Stimulated activated CD4-positive, alpha-beta T cell treated with anti-CD3 and anti-CD28 coated beads, Interleukin-1b, Interleukin-23, amount 100 ng/mL, for 24 hours (primary cell): ENCODE results near the gene AGRN.
"Not testable (repeated sequence)": the region's sequence is repeated elsewhere in the genome, so short reads cannot be mapped to it uniquely, and the experiment has no call there.

Source experiments
- DNase-seq, 4 experiments: peaks; one replicate each; pipeline ENCODE4 v3.0.0-alpha.2; 2020; ENCODE audit warnings: low read depth in 4 of 4, low spot score in 1 of 4

The AGRN gene

GRCh38 chr1:981955-982558 is 37.9 kb upstream of the AGRN start, which contains the start of gene PERM1:
TSS of gene PERM1 (minus strand) at chr1:982093. CDS start at chr1:981029, 1,064 bp downstream.
- no peak for DNase-seq

GRCh38 chr1:982765-983436 is 37.0 kb upstream of the AGRN start:
- DNase-seq = no peak

DNA sequence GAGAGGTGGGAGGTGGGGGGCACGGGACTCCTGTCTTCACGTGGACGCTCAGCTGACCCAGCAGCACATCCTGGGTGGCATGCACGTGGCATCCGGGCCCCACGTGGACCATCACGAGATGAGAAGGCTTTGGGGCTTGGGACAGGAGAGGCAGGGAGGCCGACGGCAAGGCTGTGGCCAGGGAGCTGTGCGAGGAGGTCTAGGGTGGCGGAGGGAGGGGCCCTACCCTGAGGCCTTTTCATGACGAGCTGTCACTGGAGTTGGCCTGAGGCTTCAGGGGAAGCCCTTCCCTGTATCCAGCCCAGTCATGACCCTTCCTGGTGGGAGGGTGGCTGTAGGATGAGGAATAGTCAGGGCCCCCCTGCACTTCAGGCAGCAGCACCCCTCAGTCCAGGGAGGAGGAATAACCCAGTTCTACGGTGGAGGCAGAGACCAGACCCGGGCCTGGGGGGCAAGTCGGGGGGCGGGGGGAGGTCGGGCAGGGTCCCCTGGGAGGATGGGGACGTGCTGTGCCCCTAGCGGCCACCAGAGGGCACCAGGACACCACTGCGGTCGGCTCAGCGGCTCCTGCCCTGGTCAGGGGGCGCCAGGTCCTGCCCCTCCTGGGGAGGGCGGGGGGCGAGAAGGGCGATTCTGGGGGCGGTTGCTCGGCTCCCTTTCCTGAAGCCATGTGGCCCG is 36.0 kb upstream of the AGRN start:
- peak in 2 of 4 experiments; percentile 43 to 50 for DNase-seq

DNA sequence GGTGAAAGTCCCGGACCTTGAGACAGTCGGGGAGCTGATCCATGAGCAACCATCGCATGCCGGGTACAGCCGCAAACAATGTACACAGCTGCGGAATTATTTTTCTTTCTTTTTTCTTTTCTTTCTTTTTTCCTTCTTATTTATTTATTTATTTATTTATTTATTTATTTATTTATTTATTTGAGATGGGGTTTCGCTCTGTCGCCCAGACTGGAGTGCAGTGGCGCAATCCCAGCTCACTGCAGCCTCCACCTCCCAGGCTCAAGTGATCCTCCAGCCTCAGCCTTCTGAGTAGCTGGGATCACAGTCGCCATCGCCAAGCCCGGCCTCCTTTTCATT is 35.5 kb upstream of the AGRN start:
- no peak for DNase-seq

GRCh38 chr1:985126-985525 is 34.8 kb upstream of the AGRN start:
- DNase-seq = no peak

- DNase-seq = not testable (repeated sequence)
Observed at GRCh38 chr1:988061-988460, 31.9 kb upstream of the AGRN start.

GRCh38 chr1:991275-991674 is 28.6 kb upstream of the AGRN start:
- DNase-seq = not testable (repeated sequence)

DNA sequence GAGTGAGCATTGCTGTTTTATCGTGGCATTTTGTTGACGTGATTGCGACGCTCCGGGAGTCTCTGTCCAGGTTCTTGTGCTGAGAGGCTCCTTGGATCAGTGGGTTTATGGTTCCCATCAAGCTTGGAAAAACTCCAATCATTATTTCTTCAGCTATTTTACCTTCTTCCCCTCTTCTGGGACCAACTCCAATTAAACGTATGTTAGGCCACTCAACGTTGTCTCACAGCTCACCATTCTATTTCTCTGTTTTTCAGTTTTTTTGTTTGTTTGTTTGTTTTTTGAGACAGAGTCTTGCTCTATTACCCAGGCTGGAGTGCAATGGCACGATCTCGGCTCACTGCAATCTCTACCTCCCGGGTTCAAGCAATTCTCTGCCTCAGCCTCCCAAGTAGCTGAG is 28.0 kb upstream of the AGRN start:
- no peak for DNase-seq

- no peak for DNase-seq
Observed at GRCh38 chr1:992362-992761, 27.6 kb upstream of the AGRN start.

- DNase-seq = no peak
Observed at GRCh38 chr1:993379-993995, 26.4 kb upstream of the AGRN start.

- DNase-seq = not testable (repeated sequence)
Observed at GRCh38 chr1:994546-994945, 25.4 kb upstream of the AGRN start.

- DNase-seq = no peak
Observed at GRCh38 chr1:995665-996633, 24.0 kb upstream of the AGRN start.

DNA sequence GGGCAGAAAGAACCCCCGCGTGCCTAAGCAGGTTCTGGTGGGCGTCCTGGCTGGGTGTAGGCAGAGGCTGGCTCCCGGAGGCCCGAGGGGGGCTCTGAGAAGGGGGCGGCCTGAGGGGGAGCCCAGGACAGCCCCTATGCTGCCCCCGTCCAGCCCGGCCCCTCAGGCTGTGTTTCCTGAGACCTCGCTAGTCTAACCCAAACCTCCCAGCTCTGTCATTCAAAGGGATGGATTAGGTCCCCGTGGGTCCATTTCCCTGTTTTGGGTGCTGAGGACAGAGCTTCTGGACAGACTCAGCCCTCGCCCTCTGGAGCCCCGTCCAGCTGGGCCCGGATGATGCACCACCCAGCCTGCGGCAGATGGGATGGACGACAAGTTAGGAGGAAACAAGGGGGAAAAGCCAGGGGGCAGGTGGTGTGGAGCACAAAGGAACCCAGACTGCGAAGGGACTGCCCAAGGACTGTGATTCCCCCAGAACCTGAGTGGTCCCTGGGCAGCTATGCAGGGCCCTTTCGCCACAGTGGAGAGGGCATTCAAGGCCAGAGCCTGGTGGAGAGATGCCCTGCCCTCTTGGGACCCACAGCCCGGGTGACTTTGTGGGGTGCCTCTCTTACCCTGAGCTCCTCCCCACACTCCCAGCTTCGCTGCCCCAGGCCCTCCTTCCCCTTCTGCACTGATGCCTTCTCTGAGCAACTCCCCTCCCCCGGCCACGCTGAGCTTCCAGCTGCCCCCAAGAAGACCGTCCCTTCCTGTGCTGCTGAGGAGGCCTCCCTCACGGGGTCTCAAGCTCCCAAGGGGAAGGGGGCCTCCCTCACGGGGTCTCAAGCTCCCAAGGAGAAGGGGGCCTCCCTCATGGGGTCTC is 22.8 kb upstream of the AGRN start:
- DNase-seq = no peak

GRCh38 chr1:997713-997992 is 22.3 kb upstream of the AGRN start:
- no peak for DNase-seq

- no peak for DNase-seq
Observed at GRCh38 chr1:997993-998744, 21.8 kb upstream of the AGRN start.

GRCh38 chr1:998745-998994 is 21.2 kb upstream of the AGRN start:
- DNase-seq = no peak

DNA sequence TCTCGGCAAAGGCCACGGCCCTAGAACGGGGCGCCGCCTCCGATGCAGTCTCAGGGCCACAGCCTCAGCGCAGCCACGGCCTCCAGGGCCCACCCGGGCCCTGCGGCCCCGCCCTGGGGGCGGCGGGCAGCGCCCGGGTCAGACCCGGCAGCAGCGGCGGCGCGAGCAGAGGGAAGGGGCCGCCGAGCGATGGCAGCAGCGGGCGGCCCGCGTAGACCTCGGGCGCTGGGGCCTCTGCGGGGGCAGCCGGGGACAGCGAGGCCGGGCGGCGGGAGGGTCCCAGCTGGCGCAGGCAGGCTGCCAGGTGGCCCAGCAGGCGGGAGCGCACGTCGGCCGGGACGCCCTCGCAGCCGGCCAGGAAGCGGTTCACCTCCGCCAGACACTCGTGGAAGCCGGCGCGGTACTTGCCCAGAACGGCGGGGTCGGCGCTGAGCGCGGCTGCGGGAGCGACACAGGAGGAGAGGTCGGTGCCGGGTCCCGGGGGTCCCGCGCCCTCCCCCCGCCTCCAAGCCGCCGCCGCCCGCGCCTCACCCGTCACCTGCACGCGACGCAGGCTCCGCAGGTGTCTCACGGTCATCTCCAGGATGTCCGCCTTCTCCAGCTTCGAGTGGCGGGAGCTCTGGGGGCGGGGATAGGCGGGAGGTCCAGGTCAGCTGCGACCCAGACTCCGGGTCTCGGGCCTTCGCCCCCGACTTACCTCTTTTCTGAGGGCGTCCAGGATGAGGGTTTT is 20.8 kb upstream of the AGRN start:
- no peak for DNase-seq

- DNase-seq = peak in 2 of 4 experiments; percentile 55
Observed at GRCh38 chr1:999725-1000356, 20.1 kb upstream of the AGRN start, which contains the start of gene HES4. TSS of gene HES4 (minus strand) at chr1:1000097. CDS start at chr1:999973, 124 bp downstream.
